CD4-positive, CD25-positive, alpha-beta regulatory T cell (primary cell): ENCODE measurements around the gene ADORA3. TPM values are rescaled to one million over a fixed set of nuclear protein-coding genes. Genes with fewer than 3 reads are reported as not detected.

Experiments
- ATAC-seq, 2 donors: fragments of 150-1000 bp; cut with Tn5 transposase; one replicate each; pipeline ENCODE4 v1.10.0; 2021; ENCODE audit warnings: low read depth in 2 of 2, moderate number of reproducible peaks in 2 of 2, moderate library complexity in 1 of 2
- DNase-seq, 3 donors: peaks; one replicate each; pipeline versions ENCODE4 v3.0.0 to v3.0.0-alpha.2; 2012 to 2022; ENCODE audit warnings: mixed read lengths in 1 of 3
- H3K27ac ChIP-seq: one replicate; pipeline ENCODE4 v1.7.0; 2013; ENCODE audit warnings: mild to moderate bottlenecking, low read length; ENCODE audit not compliant: insufficient read depth, poor library complexity, severe bottlenecking
- H3K27me3 ChIP-seq: one replicate; pipeline ENCODE4 v1.7.0; 2013; ENCODE audit warnings: low read length; ENCODE audit not compliant: control insufficient read depth, insufficient read depth
- H3K36me3 ChIP-seq: one replicate; pipeline ENCODE4 v1.7.0; 2013; ENCODE audit warnings: mild to moderate bottlenecking, low read length, moderate library complexity; ENCODE audit not compliant: control insufficient read depth, insufficient read depth
- H3K4me1 ChIP-seq: 2 replicates; pipeline ENCODE4 v1.7.0; 2013; ENCODE audit warnings: mild to moderate bottlenecking, low read length; ENCODE audit not compliant: insufficient read depth, control insufficient read depth, poor library complexity, severe bottlenecking
- H3K4me3 ChIP-seq: one replicate; pipeline ENCODE4 v1.7.0; 2013; ENCODE audit warnings: low read depth, mild to moderate bottlenecking, low read length, moderate library complexity
- H3K9me3 ChIP-seq, 2 experiments: 1 replicate in 1 of 2; 2 replicates in 1 of 2; pipeline ENCODE4 v1.7.0; 2013; ENCODE audit warnings: low read length in 2 of 2, mild to moderate bottlenecking in 1 of 2, moderate library complexity in 1 of 2; ENCODE audit not compliant: control insufficient read depth in 2 of 2
- H3K27ac Mint-ChIP-seq, 3 donors: one replicate each; pipeline ENCODE4 v1.8.0; 2020 to 2022; ENCODE audit warnings: mild to moderate bottlenecking in 3 of 3, mixed read lengths in 3 of 3, moderate library complexity in 2 of 3
- H3K27me3 Mint-ChIP-seq: one replicate; pipeline ENCODE4 v1.8.0; 2022; ENCODE audit warnings: mild to moderate bottlenecking, mixed read lengths
- H3K36me3 Mint-ChIP-seq: one replicate; pipeline ENCODE4 v1.8.0; 2020; ENCODE audit warnings: mixed read lengths
- H3K4me1 Mint-ChIP-seq, 4 donors: one replicate each; pipeline ENCODE4 v1.8.0; 2020 to 2022; ENCODE audit warnings: mixed read lengths in 4 of 4, mild to moderate bottlenecking in 1 of 4
- H3K4me3 Mint-ChIP-seq, 4 donors: one replicate each; pipeline ENCODE4 v1.8.0; 2020 to 2022; ENCODE audit warnings: mild to moderate bottlenecking in 4 of 4, mixed read lengths in 4 of 4, moderate library complexity in 3 of 4
- H3K9me3 Mint-ChIP-seq, 7 donors: one replicate each; pipeline ENCODE4 v1.8.0; 2020 to 2022; ENCODE audit warnings: mixed read lengths in 7 of 7, mild to moderate bottlenecking in 3 of 7, moderate library complexity in 2 of 7
- polyA plus RNA-seq, 4 donors: library from polyadenylated mRNA; unstranded; fragments of 300-500 nt; fragmentation: Illumina TruSeq; gene quantifications; one replicate each; pipeline ENCODE4 v1.2.3, GENCODE V29; 2021
- total RNA-seq: library from RNA; stranded (reverse); gene quantifications from one replicate; pipeline ENCODE4 v1.2.3, GENCODE V29; 2022

Gene ADORA3
- total and polyA plus RNA-seq, 5 donors from 2014 or later, result not detected

- H3K4me3 ChIP-seq, result no peak overlapping the region
- H3K27me3 Mint-ChIP-seq, result no peaks in the 10 kb centered on the region
- no peak overlapping the region for H3K4me3 Mint-ChIP-seq
- H3K27ac Mint-ChIP-seq, result no peak overlapping the region
- H3K9me3 ChIP-seq, result no peaks in the 10 kb centered on the region
- H3K9me3 Mint-ChIP-seq, result no peaks in the 10 kb centered on the region
- DNase-seq (no peak), ATAC-seq (no peak)
- peaks cover 37% of the 10 kb centered on the region for H3K36me3 Mint-ChIP-seq
- peaks cover 33% of the 10 kb centered on the region for H3K36me3 ChIP-seq
- peaks cover 15% of the 10 kb centered on the region for H3K4me1 ChIP-seq
- peaks cover 0 to 28% (median 17%) of the 10 kb centered on the region in 4 donors for H3K4me1 Mint-ChIP-seq
- H3K27ac ChIP-seq, result no peak overlapping the region
- no peaks in the 10 kb centered on the region for H3K27me3 ChIP-seq
These were observed 37.7 kb downstream of the ADORA3 start for GRCh38 chr1:111465754-111466153.

GRCh38 chr1:111463029-111463683 lies 40.3 kb downstream of the ADORA3 start:
- peaks cover 55% of the 10 kb centered on the region for H3K36me3 ChIP-seq

DNA sequence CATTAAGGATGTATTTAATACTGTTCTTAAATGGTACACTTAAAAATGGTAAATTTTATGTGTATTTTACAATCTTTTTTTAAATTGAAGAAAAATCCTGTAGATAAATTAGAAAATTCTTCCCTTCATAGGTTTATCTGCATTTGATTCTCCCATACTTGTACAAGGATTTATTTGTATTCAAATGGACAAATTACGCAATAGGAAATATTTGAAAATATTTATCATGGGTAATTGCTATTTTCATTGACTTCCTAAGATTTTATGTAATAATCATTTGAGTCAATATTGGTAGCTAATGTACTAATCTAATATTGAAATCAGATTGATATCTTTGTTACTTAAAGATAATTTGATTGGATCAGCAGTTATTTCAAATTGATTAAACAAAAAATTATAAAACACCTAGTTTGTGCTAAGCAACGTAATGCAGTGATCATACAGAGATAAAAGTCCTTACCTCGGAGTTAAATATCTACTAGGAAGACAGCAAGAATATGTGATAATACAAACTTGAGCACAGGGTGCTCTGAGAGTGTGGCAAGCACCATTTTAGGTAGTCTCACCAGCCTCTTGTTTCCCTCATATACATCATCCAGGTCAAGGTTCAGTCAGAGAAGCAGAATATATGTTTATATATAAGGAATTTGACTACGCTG lies 40.9 kb downstream of the ADORA3 start:
- Mint-ChIP-seq H3K36me3 (peaks cover 51% of the 10 kb centered on the region), H3K27me3 (no peaks in the 10 kb centered on the region), H3K9me3 (peaks cover 0 to 2% (median 0%) of the 10 kb centered on the region in 7 donors), H3K4me1 (peaks cover 4 to 30% (median 24%) of the 10 kb centered on the region in 4 donors), H3K27ac (no peak overlapping the region), H3K4me3 (no peak overlapping the region)
- ATAC-seq (no peak), DNase-seq (no peak)
- peaks cover 61% of the 10 kb centered on the region for H3K36me3 ChIP-seq
- no peak overlapping the region for H3K4me3 ChIP-seq
- H3K9me3 ChIP-seq, result no peaks in the 10 kb centered on the region
- no peaks in the 10 kb centered on the region for H3K4me1 ChIP-seq
- H3K27ac ChIP-seq, result no peak overlapping the region
- no peaks in the 10 kb centered on the region for H3K27me3 ChIP-seq

More at GRCh38 chr1:111463029-111463683, 40.3 kb downstream of the ADORA3 start:
- Mint-ChIP-seq H3K9me3 (peaks cover 0 to 2% (median 0%) of the 10 kb centered on the region in 7 donors), H3K4me3 (no peak overlapping the region), H3K4me1 (peaks cover 4 to 31% (median 22%) of the 10 kb centered on the region in 4 donors), H3K27ac (peak overlapping the region in 1 of 3 donors; percentile 49), H3K27me3 (no peaks in the 10 kb centered on the region), H3K36me3 (peaks cover 45% of the 10 kb centered on the region)
- ATAC-seq, result no peak
- Histone ChIP-seq H3K4me1 (no peaks in the 10 kb centered on the region), H3K9me3 (no peaks in the 10 kb centered on the region), H3K27me3 (no peaks in the 10 kb centered on the region), H3K27ac (no peak overlapping the region), H3K4me3 (no peak overlapping the region)
- DNase-seq, result no peak

GRCh38 chr1:111461765-111462164 lies 41.7 kb downstream of the ADORA3 start:
- Mint-ChIP-seq H3K9me3 (peaks cover 0 to 2% (median 0%) of the 10 kb centered on the region in 7 donors), H3K4me1 (peaks cover 4 to 33% (median 26%) of the 10 kb centered on the region in 4 donors), H3K4me3 (no peak overlapping the region), H3K27ac (no peak overlapping the region), H3K27me3 (no peaks in the 10 kb centered on the region), H3K36me3 (peaks cover 55% of the 10 kb centered on the region)
- H3K4me3 ChIP-seq, result no peak overlapping the region
- DNase-seq (no peak), ATAC-seq (no peak)
- no peaks in the 10 kb centered on the region for H3K27me3 ChIP-seq
- no peak overlapping the region for H3K27ac ChIP-seq
- H3K36me3 ChIP-seq, result peaks cover 68% of the 10 kb centered on the region
- no peaks in the 10 kb centered on the region for H3K9me3 ChIP-seq
- H3K4me1 ChIP-seq, result no peaks in the 10 kb centered on the region

- H3K27ac ChIP-seq, result peak overlapping the region; percentile 25
These were observed 47.8 kb downstream of the ADORA3 start for GRCh38 chr1:111455642-111456031.

DNA sequence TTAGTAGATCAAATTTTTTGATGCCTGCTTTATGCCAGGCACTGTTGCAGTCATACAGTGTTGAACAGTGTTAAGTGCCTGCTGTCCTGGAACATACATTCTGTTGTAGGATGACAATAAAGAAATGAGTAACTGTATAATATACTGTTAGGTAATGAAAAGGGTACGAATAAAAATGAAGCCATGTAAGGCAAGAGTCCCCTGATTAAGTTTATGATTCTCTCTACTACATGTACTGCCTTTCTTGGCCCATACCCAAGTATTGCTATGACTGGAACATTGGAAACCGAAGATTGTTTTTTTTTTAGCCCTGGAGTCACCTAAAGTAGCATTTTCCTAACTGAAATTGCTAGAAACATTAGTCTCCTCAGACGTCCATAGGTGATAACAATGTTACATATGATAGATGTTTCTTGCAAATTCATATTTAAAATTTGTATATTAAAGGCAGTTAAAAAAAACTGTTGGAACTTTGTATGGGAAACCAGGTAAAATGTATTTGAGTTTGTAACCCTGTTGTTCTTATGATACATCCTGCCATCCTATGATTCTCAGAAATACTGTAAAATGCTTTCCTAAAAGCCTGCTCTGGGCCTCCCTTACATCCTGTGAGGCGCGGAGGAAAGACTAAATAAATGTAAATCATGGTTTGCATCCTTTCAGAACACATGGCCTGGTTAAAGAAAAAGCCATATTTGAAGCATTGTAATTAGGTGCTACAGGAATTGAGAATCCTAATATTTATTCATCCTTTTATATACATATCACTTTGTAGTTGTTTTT lies 48.4 kb downstream of the ADORA3 start:
- H3K27ac ChIP-seq, result peak overlapping the region; percentile 25
- peaks cover 45% of the 10 kb centered on the region for H3K4me1 ChIP-seq
- H3K4me3 ChIP-seq, result peak overlapping the region; percentile 30
- ATAC-seq (no peak), DNase-seq (peak in 1 of 3 donors; percentile 82)
- H3K27me3 ChIP-seq, result no peaks in the 10 kb centered on the region
- Mint-ChIP-seq H3K4me1 (peaks cover 39 to 76% (median 59%) of the 10 kb centered on the region in 4 donors), H3K9me3 (peaks cover 0 to 2% (median 0%) of the 10 kb centered on the region in 7 donors), H3K4me3 (peak overlapping the region in 3 of 4 donors; percentile 33 to 99 (median 35)), H3K27ac (peak overlapping the region; percentile 67 to 82 (median 74)), H3K36me3 (peaks cover 44% of the 10 kb centered on the region), H3K27me3 (no peaks in the 10 kb centered on the region)
- no peaks in the 10 kb centered on the region for H3K9me3 ChIP-seq
- H3K36me3 ChIP-seq, result peaks cover 71% of the 10 kb centered on the region

More at GRCh38 chr1:111455642-111456031, 47.8 kb downstream of the ADORA3 start:
- Histone ChIP-seq H3K4me1 (peaks cover 39% of the 10 kb centered on the region), H3K4me3 (no peak overlapping the region), H3K9me3 (no peaks in the 10 kb centered on the region), H3K36me3 (peaks cover 77% of the 10 kb centered on the region), H3K27me3 (no peaks in the 10 kb centered on the region)
- Mint-ChIP-seq H3K4me1 (peaks cover 40 to 70% (median 57%) of the 10 kb centered on the region in 4 donors), H3K27ac (peak overlapping the region in 2 of 3 donors; percentile 67 to 82), H3K9me3 (peaks cover 0 to 2% (median 0%) of the 10 kb centered on the region in 7 donors), H3K36me3 (peaks cover 46% of the 10 kb centered on the region), H3K27me3 (no peaks in the 10 kb centered on the region), H3K4me3 (peak overlapping the region in 2 of 4 donors; percentile 7 to 99)
- DNase-seq, result no peak
- ATAC-seq, result no peak

DNA sequence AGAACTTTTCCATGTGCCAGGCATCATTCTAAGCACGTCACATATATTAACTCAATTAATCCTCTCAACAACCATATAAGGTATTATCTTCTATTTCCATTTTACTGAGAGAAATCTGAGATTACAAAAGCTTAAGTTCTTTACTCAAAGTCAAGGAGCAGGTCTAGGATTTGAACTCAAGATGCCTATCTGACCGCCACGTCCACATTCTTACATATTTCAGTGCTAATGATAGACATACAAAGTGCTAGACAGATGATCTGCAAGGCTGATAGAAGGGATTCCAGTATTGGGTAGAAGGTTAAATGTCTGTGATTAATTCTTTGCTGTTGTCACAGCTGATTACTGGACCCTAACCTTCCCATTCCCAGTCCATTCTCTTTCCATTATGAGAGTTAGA lies 49.7 kb downstream of the ADORA3 start:
- Histone ChIP-seq H3K4me1 (peaks cover 50% of the 10 kb centered on the region), H3K4me3 (peak overlapping the region; percentile 28), H3K9me3 (no peaks in the 10 kb centered on the region), H3K27me3 (no peaks in the 10 kb centered on the region), H3K36me3 (peaks cover 58% of the 10 kb centered on the region), H3K27ac (no peak overlapping the region)
- DNase-seq (no peak), ATAC-seq (no peak)
- Mint-ChIP-seq H3K4me3 (peak overlapping the region; percentile 6 to 99 (median 42)), H3K9me3 (peaks cover 0 to under 1% (median 0%) of the 10 kb centered on the region in 7 donors), H3K27ac (peak overlapping the region in 1 of 3 donors; percentile 38), H3K4me1 (peaks cover 46 to 87% (median 61%) of the 10 kb centered on the region in 4 donors), H3K27me3 (no peaks in the 10 kb centered on the region), H3K36me3 (peaks cover 45% of the 10 kb centered on the region)
